HG02571 (cell line): ENCODE results near the gene WDFY2.

Source experiments
- ATAC-seq: cut with Tn5 transposase; IDR thresholded peaks from one replicate; pipeline ENCODE4 v1.9.1; 2021; ENCODE audit warnings: mild to moderate bottlenecking, moderate library complexity; ENCODE audit not compliant: unreplicated experiment

WDFY2 gene

GRCh38 chr13:51806566-51806965, 222.3 kb downstream of the WDFY2 start:
- ATAC-seq = no peak

GRCh38 chr13:51807041-51807440, 222.8 kb downstream of the WDFY2 start:
- ATAC-seq = no peak

- no peak for ATAC-seq
These were observed 224.5 kb downstream of the WDFY2 start for GRCh38 chr13:51808811-51809210.

GRCh38 chr13:51811046-51811445, 226.8 kb downstream of the WDFY2 start:
- no peak for ATAC-seq

- no peak for ATAC-seq
These were observed 227.7 kb downstream of the WDFY2 start for GRCh38 chr13:51811920-51812451.

- no peak for ATAC-seq
These were observed 229.8 kb downstream of the WDFY2 start for GRCh38 chr13:51814071-51814470.

GRCh38 chr13:51814825-51815650, 230.8 kb downstream of the WDFY2 start:
- ATAC-seq = peak; percentile 83

- ATAC-seq = no peak
These were observed 231.6 kb downstream of the WDFY2 start for GRCh38 chr13:51815848-51816247.

- ATAC-seq = no peak
These were observed 232.5 kb downstream of the WDFY2 start for GRCh38 chr13:51816604-51817249.
